ENCODE measurements around the gene LDHD.

DNA sequence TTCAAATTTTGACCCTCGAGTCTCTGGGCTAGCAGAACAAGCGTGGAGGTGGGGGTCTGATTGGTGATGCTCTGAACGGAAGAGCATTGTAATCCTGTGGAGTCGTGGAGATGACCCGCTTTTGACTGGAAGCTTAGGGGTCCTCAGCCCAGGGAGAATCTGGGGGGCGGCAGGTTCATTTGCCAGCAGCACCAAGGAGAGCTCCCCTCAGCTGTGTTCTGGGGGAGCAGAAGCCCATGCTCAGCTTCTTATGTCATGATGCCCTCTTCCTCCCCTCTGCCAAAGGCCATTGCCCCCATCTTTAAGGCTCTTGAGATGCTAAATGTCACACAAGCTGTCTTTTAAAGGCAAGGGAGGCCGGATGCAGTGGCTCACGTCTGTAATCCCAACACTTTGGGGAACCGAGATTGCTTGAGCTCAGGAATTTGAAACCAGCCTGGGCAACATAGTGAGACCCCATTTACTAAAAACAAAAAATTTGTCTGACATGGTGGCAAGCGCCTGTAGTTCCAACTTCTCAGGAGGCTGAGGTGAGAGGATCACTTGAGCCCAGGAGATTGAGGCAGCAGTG is 19.3 kb downstream of the LDHD start:
- no peak for TF ChIP-seq POLR2A (IDR thresholded peaks at IDR 0.05)
- TF ChIP-seq, protein P1, sequence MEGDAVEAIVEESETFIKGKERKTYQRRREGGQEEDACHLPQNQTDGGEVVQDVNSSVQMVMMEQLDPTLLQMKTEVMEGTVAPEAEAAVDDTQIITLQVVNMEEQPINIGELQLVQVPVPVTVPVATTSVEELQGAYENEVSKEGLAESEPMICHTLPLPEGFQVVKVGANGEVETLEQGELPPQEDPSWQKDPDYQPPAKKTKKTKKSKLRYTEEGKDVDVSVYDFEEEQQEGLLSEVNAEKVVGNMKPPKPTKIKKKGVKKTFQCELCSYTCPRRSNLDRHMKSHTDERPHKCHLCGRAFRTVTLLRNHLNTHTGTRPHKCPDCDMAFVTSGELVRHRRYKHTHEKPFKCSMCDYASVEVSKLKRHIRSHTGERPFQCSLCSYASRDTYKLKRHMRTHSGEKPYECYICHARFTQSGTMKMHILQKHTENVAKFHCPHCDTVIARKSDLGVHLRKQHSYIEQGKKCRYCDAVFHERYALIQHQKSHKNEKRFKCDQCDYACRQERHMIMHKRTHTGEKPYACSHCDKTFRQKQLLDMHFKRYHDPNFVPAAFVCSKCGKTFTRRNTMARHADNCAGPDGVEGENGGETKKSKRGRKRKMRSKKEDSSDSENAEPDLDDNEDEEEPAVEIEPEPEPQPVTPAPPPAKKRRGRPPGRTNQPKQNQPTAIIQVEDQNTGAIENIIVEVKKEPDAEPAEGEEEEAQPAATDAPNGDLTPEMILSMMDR (IDR thresholded peaks at IDR 0.05) = no peak
